Trophoblast cell (in vitro differentiated cells and primary cell): ENCODE measurements around the gene B4GALT2.

Experiments
- DNase-seq, 2 donors: peaks; one replicate each; pipeline ENCODE4 v3.0.0-alpha.2; 2016
- H2AFZ ChIP-seq: 2 replicates; pipeline ENCODE4 v1.6.1; 2013; ENCODE audit warnings: low read length, moderate library complexity, mild to moderate bottlenecking; ENCODE audit not compliant: insufficient read depth, poor library complexity
- H2AK5ac ChIP-seq: 2 replicates; pipeline ENCODE4 v1.6.1; 2013; ENCODE audit warnings: mild to moderate bottlenecking, low read length
- H2BK120ac ChIP-seq: 2 replicates; pipeline ENCODE4 v1.6.1; 2013; ENCODE audit warnings: low read length, mild to moderate bottlenecking, moderate library complexity; ENCODE audit not compliant: insufficient read depth, poor library complexity
- H2BK12ac ChIP-seq: 2 replicates; pipeline ENCODE4 v1.6.1; 2013; ENCODE audit warnings: mild to moderate bottlenecking, low read length, moderate library complexity
- H2BK5ac ChIP-seq: 2 replicates; pipeline ENCODE4 v1.6.1; 2013; ENCODE audit warnings: low read length, low read depth, moderate library complexity, mild to moderate bottlenecking; ENCODE audit not compliant: poor library complexity
- H3K14ac ChIP-seq: 2 replicates; pipeline ENCODE4 v1.6.1; 2013; ENCODE audit warnings: mild to moderate bottlenecking, low read length
- H3K18ac ChIP-seq: 2 replicates; pipeline ENCODE4 v1.6.1; 2013; ENCODE audit warnings: mild to moderate bottlenecking, low read length
- H3K23ac ChIP-seq: 2 replicates; pipeline ENCODE4 v1.6.1; 2013; ENCODE audit warnings: low read length
- H3K27ac ChIP-seq: 2 replicates; pipeline ENCODE4 v1.5.1; 2013; ENCODE audit warnings: low read depth, mild to moderate bottlenecking, inconsistent platforms, low read length, moderate library complexity
- H3K27me3 ChIP-seq: 2 replicates; pipeline ENCODE4 v1.6.1; 2013; ENCODE audit warnings: inconsistent platforms, mild to moderate bottlenecking, low read length, moderate library complexity; ENCODE audit not compliant: insufficient read depth
- H3K36me3 ChIP-seq, 2 experiments: 1 replicate in 1 of 2; 2 replicates in 1 of 2; pipeline ENCODE4 v1.6.1; 2013; ENCODE audit warnings: low read length in 2 of 2, mild to moderate bottlenecking in 2 of 2, moderate library complexity in 1 of 2; ENCODE audit not compliant: insufficient read depth in 2 of 2, control insufficient read depth in 1 of 2
- H3K4ac ChIP-seq: 2 replicates; pipeline ENCODE4 v1.6.1; 2013; ENCODE audit warnings: low read depth, mild to moderate bottlenecking, low read length, moderate library complexity
- H3K4me1 ChIP-seq, 2 experiments: 1 replicate in 1 of 2; 2 replicates in 1 of 2; pipeline ENCODE4 v1.6.1; 2013; ENCODE audit warnings: low read length in 2 of 2, mild to moderate bottlenecking in 2 of 2, moderate library complexity in 1 of 2; ENCODE audit not compliant: insufficient read depth in 2 of 2, control insufficient read depth in 1 of 2
- H3K4me2 ChIP-seq: 2 replicates; pipeline ENCODE4 v1.6.1; 2013; ENCODE audit warnings: inconsistent platforms, mild to moderate bottlenecking, low read length, moderate library complexity
- H3K4me3 ChIP-seq: 2 replicates; pipeline ENCODE4 v1.5.1; 2013; ENCODE audit warnings: mild to moderate bottlenecking, low read depth, low read length, inconsistent platforms
- H3K79me1 ChIP-seq: one replicate; pipeline ENCODE4 v1.6.1; 2013; ENCODE audit warnings: low read length
- H3K79me2 ChIP-seq: 2 replicates; pipeline ENCODE4 v1.6.1; 2013; ENCODE audit warnings: low read length, mild to moderate bottlenecking; ENCODE audit not compliant: control insufficient read depth, insufficient read depth, poor library complexity
- H3K9ac ChIP-seq: 2 replicates; pipeline ENCODE4 v1.6.1; 2013; ENCODE audit warnings: mild to moderate bottlenecking, low read length
- H3K9me3 ChIP-seq: 2 replicates; pipeline ENCODE4 v1.6.1; 2013; ENCODE audit warnings: low read depth, mild to moderate bottlenecking, control low read depth, inconsistent platforms, low read length; ENCODE audit not compliant: insufficient read depth
- H4K12ac ChIP-seq: 2 replicates; pipeline ENCODE4 v1.6.1; 2013; ENCODE audit warnings: low read depth, mild to moderate bottlenecking, low read length, moderate library complexity
- H4K8ac ChIP-seq: 2 replicates; pipeline ENCODE4 v1.6.1; 2013; ENCODE audit warnings: low read depth, mild to moderate bottlenecking, low read length, moderate library complexity
- H4K91ac ChIP-seq: one replicate; pipeline ENCODE4 v1.6.1; 2013; ENCODE audit warnings: low read depth, mild to moderate bottlenecking, low read length, moderate library complexity
- WGBS: extraction: QIAGEN DNeasy Blood & Tissue Kit; methylation state at CpG from one replicate; pipeline ENCODE4 v1.1.7; 2013; ENCODE audit warnings: missing lambda C conversion rate; ENCODE audit not compliant: insufficient read length, insufficient coverage; ENCODE audit errors: extremely low coverage; 5-methylcytosine and 5-hydroxymethylcytosine counted together

B4GALT2 gene

GRCh38 chr1:43970502-43970901 is 8.5 kb upstream of the B4GALT2 start:
- H3K4me1 ChIP-seq, result peaks cover 3 to 11% of the 10 kb centered on the region in 2 experiments
- no peak overlapping the region for H2BK5ac ChIP-seq
- no peaks in the 10 kb centered on the region for H3K27me3 ChIP-seq
- no peak overlapping the region for H3K14ac ChIP-seq
- no peak overlapping the region for H3K18ac ChIP-seq
- no peak for DNase-seq
- H2AFZ ChIP-seq, result no peak overlapping the region
- no peak overlapping the region for H4K91ac ChIP-seq
- no CpG with 5 or more reads among the region's 5 CpGs for WGBS
- H3K23ac ChIP-seq, result no peak overlapping the region
- peaks cover 8% of the 10 kb centered on the region for H3K79me1 ChIP-seq
- peak overlapping the region; percentile 95 for H3K4me3 ChIP-seq
- H3K4me2 ChIP-seq, result peak overlapping the region; percentile 88
- H3K36me3 ChIP-seq, result peaks cover 22 to 23% of the 10 kb centered on the region in 2 experiments
- no peak overlapping the region for H4K12ac ChIP-seq
- H3K4ac ChIP-seq, result no peak overlapping the region
- H3K79me2 ChIP-seq, result peaks cover 8% of the 10 kb centered on the region
- peak overlapping the region; percentile 88 for H3K9ac ChIP-seq
- H2BK12ac ChIP-seq, result no peak overlapping the region
- no peak overlapping the region for H2BK120ac ChIP-seq
- no peak overlapping the region for H4K8ac ChIP-seq
- H3K27ac ChIP-seq, result no peak overlapping the region
- H3K9me3 ChIP-seq, result peaks cover 2% of the 10 kb centered on the region
- no peak overlapping the region for H2AK5ac ChIP-seq

- peaks cover 21 to 23% of the 10 kb centered on the region in 2 experiments for H3K36me3 ChIP-seq
- H3K79me2 ChIP-seq, result peaks cover 8% of the 10 kb centered on the region
- no peak for DNase-seq
- no peak overlapping the region for H3K4ac ChIP-seq
- no peak overlapping the region for H2BK5ac ChIP-seq
- no peak overlapping the region for H3K4me3 ChIP-seq
- H3K27me3 ChIP-seq, result no peaks in the 10 kb centered on the region
- H4K91ac ChIP-seq, result no peak overlapping the region
- H3K27ac ChIP-seq, result no peak overlapping the region
- peaks cover 6 to 15% of the 10 kb centered on the region in 2 experiments for H3K4me1 ChIP-seq
- peaks cover 2% of the 10 kb centered on the region for H3K9me3 ChIP-seq
- H4K12ac ChIP-seq, result no peak overlapping the region
- H3K18ac ChIP-seq, result no peak overlapping the region
- H2AFZ ChIP-seq, result no peak overlapping the region
- no peak overlapping the region for H3K23ac ChIP-seq
- H2AK5ac ChIP-seq, result no peak overlapping the region
- peak overlapping the region; percentile 88 for H3K4me2 ChIP-seq
- H2BK120ac ChIP-seq, result no peak overlapping the region
- no CpG with 5 or more reads among the region's 9 CpGs for WGBS
- H3K9ac ChIP-seq, result no peak overlapping the region
- H4K8ac ChIP-seq, result no peak overlapping the region
- peaks cover 8% of the 10 kb centered on the region for H3K79me1 ChIP-seq
- no peak overlapping the region for H2BK12ac ChIP-seq
- no peak overlapping the region for H3K14ac ChIP-seq
Observed at GRCh38 chr1:43970911-43971310, 8.1 kb upstream of the B4GALT2 start.

DNA sequence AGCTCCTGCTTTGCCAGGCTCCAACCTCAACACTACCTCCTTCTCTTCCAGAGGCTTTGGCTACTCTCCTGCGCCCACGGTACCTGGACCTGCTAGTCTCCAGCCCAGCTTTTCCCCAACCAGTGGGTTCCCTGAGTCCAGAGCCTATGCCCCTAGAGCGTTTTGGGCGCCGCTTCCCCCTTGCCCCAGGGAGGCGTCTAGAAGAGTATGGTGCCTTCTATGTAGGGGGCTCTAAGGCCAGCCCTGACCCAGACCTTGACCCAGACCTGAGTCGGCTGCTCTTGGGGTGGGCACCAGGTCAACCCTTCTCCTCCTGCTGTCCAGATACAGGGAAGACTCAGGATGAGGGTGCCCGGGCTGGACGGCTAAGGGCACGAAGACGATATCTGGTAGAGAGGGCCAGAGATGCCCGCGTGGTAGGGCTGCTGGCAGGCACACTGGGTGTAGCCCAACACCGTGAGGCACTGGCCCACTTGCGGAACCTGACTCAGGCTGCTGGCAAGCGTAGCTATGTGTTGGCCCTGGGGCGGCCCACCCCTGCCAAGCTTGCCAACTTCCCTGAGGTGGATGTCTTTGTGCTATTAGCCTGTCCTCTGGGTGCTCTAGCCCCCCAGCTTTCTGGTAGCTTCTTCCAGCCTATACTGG is 7.6 kb upstream of the B4GALT2 start:
- WGBS, result no CpG with 5 or more reads among the region's 17 CpGs
- Histone ChIP-seq H3K23ac (no peak overlapping the region), H3K9me3 (peaks cover 2% of the 10 kb centered on the region), H3K4me1 (peaks cover 6 to 16% of the 10 kb centered on the region in 2 experiments), H3K4ac (no peak overlapping the region), H2BK120ac (no peak overlapping the region), H2AFZ (no peak overlapping the region), H3K14ac (no peak overlapping the region), H3K27me3 (no peaks in the 10 kb centered on the region), H3K79me1 (peaks cover 8% of the 10 kb centered on the region), H3K4me2 (no peak overlapping the region), H2BK12ac (no peak overlapping the region), H3K27ac (no peak overlapping the region), H3K9ac (no peak overlapping the region), H2AK5ac (no peak overlapping the region), H3K18ac (no peak overlapping the region), H4K8ac (no peak overlapping the region), H3K36me3 (peaks cover 24% of the 10 kb centered on the region in 2 experiments), H4K91ac (no peak overlapping the region), H3K4me3 (no peak overlapping the region), H3K79me2 (peaks cover 8% of the 10 kb centered on the region), H4K12ac (no peak overlapping the region), H2BK5ac (no peak overlapping the region)
- DNase-seq, result no peak

DNA sequence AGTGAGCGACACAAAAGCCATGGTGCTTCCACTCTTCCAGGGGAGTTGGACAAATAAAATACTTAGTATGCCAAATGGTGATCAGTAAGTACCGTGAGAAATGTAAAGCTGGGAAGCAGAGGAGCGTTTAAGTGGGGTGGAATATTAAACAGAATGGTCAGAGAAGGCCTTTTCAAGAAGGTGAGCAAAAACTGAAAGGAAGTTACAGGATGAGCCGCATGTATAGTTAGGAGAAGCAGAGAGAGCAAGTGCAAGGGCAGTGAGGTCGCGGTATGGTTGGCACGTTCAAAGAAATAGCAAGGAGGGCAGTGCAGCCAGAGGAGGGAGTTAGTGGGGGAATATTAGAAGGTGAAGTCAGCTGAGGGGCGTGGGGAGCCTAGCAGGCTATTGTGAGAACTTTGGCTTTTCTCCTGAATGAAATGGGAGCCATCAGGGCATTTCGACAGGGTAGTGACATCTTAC is 5.0 kb upstream of the B4GALT2 start:
- H3K4me1 ChIP-seq, result peaks cover 10 to 22% of the 10 kb centered on the region in 2 experiments
- H3K27me3 ChIP-seq, result no peaks in the 10 kb centered on the region
- peak overlapping the region; percentile 62 for H4K91ac ChIP-seq
- no peak overlapping the region for H3K4ac ChIP-seq
- H4K8ac ChIP-seq, result peak overlapping the region; percentile 76
- no peak overlapping the region for H3K18ac ChIP-seq
- H4K12ac ChIP-seq, result no peak overlapping the region
- peak overlapping the region; percentile 75 for H3K14ac ChIP-seq
- no CpG with 5 or more reads among the region's 9 CpGs for WGBS
- H3K79me2 ChIP-seq, result peaks cover 11% of the 10 kb centered on the region
- H2AK5ac ChIP-seq, result no peak overlapping the region
- H3K4me3 ChIP-seq, result peak overlapping the region; percentile 98
- H2AFZ ChIP-seq, result peak overlapping the region; percentile 85
- no peak overlapping the region for H3K23ac ChIP-seq
- no peak for DNase-seq
- no peak overlapping the region for H3K27ac ChIP-seq
- peak overlapping the region; percentile 81 for H3K4me2 ChIP-seq
- H3K9ac ChIP-seq, result no peak overlapping the region
- no peak overlapping the region for H2BK120ac ChIP-seq
- H3K79me1 ChIP-seq, result peaks cover 12% of the 10 kb centered on the region
- H2BK12ac ChIP-seq, result no peak overlapping the region
- no peak overlapping the region for H2BK5ac ChIP-seq
- H3K36me3 ChIP-seq, result peaks cover 26 to 28% of the 10 kb centered on the region in 2 experiments
- peaks cover 2% of the 10 kb centered on the region for H3K9me3 ChIP-seq
